DOHH2 (cell line): Measurements from ENCODE around the gene PHGDH.

ENCODE experiments used
- EZH2phosphoT487 ChIP-seq: fragments of 200-600 bp; sonication (generic); IDR thresholded peaks from 2 replicates; pipeline ENCODE4 v1.6.1; 2017; ENCODE audit warnings: borderline replicate concordance, mild to moderate bottlenecking, antibody characterized with exemption, low read length, moderate library complexity, mixed read lengths
- TF ChIP-seq, protein P1 (sequence below): fragments of 200-600 bp; sonication (generic); IDR thresholded peaks from one replicate; pipeline ENCODE4 v1.5.1; 2014; ENCODE audit warnings: antibody characterized with exemption, mild to moderate bottlenecking, low read depth, low read length; ENCODE audit not compliant: poor library complexity, severe bottlenecking

DNA sequence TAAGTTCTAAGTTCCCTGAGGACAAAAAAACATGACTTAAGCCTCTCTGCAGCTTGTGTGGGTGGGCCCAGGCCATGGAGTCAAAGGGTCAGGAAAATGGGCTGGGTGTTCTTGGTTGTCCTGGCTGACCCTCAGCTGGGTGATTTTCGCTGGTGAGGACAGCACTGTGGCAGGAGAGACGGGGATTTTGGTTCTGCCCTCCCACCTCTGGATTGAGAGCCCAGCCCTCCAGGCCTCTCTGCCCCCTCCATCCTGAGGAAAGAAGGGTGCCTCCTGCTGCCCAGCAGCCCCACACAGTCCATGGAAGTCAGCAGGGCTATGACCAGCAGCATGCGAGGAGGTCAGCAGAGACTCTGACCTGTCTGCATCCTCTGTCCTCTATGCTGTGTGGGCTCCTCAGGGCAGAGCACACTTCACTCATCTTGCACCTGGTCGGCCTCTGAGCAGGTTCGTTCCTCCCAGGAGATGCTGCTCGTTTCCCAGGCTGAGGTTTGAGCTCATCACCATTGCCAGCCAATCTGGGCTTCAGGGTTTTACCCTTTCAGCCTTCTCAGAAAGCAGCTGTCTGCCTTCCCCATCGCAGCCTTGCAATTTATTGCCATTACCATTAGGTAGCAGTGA lies 26.5 kb downstream of the PHGDH start:
- TF ChIP-seq, protein P1, sequence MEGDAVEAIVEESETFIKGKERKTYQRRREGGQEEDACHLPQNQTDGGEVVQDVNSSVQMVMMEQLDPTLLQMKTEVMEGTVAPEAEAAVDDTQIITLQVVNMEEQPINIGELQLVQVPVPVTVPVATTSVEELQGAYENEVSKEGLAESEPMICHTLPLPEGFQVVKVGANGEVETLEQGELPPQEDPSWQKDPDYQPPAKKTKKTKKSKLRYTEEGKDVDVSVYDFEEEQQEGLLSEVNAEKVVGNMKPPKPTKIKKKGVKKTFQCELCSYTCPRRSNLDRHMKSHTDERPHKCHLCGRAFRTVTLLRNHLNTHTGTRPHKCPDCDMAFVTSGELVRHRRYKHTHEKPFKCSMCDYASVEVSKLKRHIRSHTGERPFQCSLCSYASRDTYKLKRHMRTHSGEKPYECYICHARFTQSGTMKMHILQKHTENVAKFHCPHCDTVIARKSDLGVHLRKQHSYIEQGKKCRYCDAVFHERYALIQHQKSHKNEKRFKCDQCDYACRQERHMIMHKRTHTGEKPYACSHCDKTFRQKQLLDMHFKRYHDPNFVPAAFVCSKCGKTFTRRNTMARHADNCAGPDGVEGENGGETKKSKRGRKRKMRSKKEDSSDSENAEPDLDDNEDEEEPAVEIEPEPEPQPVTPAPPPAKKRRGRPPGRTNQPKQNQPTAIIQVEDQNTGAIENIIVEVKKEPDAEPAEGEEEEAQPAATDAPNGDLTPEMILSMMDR = no peak
- no peak for TF ChIP-seq EZH2phosphoT487
